ENCODE measurements around the gene STK11IP. TPM values are rescaled to one million over a fixed set of nuclear protein-coding genes. Genes with fewer than 3 reads are reported as not detected.

The STK11IP gene
- total RNA-seq, 1 experiment from 2014 or later: 45.0 TPM

DNA sequence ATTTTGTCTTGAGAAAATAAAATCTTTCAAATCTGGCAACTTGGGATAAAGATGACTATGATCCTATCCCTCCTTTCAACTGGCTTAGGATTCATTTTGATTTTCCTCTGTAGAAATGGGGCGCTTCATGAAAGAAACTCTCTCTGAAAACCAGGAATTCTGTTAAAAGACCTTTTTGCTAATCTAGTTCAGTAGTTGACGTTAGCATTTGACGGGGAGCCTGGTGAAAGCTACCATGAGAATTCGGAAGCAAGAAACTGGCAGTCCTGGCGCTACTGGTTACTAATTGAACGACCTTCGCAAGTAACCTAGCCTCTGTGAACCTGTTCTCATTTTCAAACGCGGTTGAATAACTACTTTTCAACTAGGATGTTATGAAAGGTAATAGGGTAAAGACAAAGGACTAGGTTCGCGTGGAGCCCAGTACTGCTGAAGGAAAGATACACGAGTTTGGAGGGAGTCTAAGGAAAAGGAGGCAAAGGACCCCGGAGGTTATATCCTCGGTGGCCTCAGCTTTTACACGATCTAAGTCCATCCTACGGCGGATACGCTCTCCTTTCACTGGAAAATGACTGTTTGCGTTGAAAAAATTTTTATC is 604 bp upstream of the STK11IP start:
- peaks cover 9% of the 10 kb centered on the region; the same call in 1 of the 2 replicates for H3K79me2 ChIP-seq (ENCODE audit: insufficient read depth, low read length)
- H2AFZ ChIP-seq (ENCODE audit: low read depth, low read length, poor library complexity, severe bottlenecking): no peak overlapping the region
- no peaks in the 10 kb centered on the region for H3K9me3 ChIP-seq (ENCODE audit: control insufficient read depth in 1 of 2, insufficient read depth in 1 of 2, low read depth in 1 of 2, low read length in 2 of 2)
- intact Hi-C loops (cut with micrococcal nuclease): no loop called here
- peak overlapping the region; percentile 86 for H3K27ac ChIP-seq (ENCODE audit: low read depth, low read length)
- H3K36me3 ChIP-seq (ENCODE audit: control insufficient read depth in 1 of 2, insufficient read depth in 2 of 2, low read length in 2 of 2): 0 out of 4 replicates have a peak, but pooled peaks cover 0 to 4% of the 10 kb centered on the region in 2 experiments
- CTCF ChIA-PET: interaction anchor here (0.8 to 1.0 kb wide), 2 partner anchors 37 to 56 kb away, joined by 3 to 4 read pairs; no protein-coding TSS in a partner anchor
- BruUV-seq (replicated peaks): TSS peak; percentile 90
- TF ChIP-seq JUND (IDR thresholded peaks at IDR 0.05): 0 out of 2 replicates have a peak, but pooled peaks have one; percentile 3
- no peak for TF ChIP-seq CEBPB (IDR thresholded peaks at IDR 0.05; ENCODE audit: low read depth)
- no peaks in the 10 kb centered on the region for H3K9me2 ChIP-seq (ENCODE audit: insufficient read depth)
- H3K27me3 ChIP-seq (ENCODE audit: insufficient read depth, low read length): no peaks in the 10 kb centered on the region
- RAD21 ChIA-PET (ENCODE audit: low non-redundant PET in 1 of 2, low total read pairs in 2 of 2, uncharacterized antibody in 2 of 2, unreplicated experiment in 2 of 2): interaction anchor here in 1 of 2 experiments (1.3 kb wide), 1 partner anchor 45 kb away, joined by 3 read pairs; no protein-coding TSS in a partner anchor
- ATAC-seq (peak; percentile 9; the same call in 1 of the 2 replicates), DNase-seq (ENCODE audit: low read depth, low spot score) (no peak)
- peaks cover 8 to 28% of the 10 kb centered on the region in 2 experiments; a peak in 3 of 4 replicates for H3K4me1 ChIP-seq (ENCODE audit: control insufficient read depth in 1 of 2, insufficient read depth in 2 of 2, low read length in 2 of 2)
- peak overlapping the region; percentile 94 to 95 for H3K4me3 ChIP-seq (replicated peaks in 1 of 2; ENCODE audit: low read depth in 1 of 2, low read length in 2 of 2)
- H3K4me2 ChIP-seq (ENCODE audit: low read length): peak overlapping the region; percentile 93
- no peaks in the 10 kb centered on the region for H4K20me1 ChIP-seq (ENCODE audit: insufficient read depth)
- POLR2A ChIA-PET: interaction anchor here (0.6 to 2.0 kb wide), 2 partner anchors 75 to 88 kb away, joined by 5 to 6 read pairs; no protein-coding TSS in a partner anchor
- H3K9ac ChIP-seq (ENCODE audit: low read length): peak overlapping the region; percentile 94

DNA sequence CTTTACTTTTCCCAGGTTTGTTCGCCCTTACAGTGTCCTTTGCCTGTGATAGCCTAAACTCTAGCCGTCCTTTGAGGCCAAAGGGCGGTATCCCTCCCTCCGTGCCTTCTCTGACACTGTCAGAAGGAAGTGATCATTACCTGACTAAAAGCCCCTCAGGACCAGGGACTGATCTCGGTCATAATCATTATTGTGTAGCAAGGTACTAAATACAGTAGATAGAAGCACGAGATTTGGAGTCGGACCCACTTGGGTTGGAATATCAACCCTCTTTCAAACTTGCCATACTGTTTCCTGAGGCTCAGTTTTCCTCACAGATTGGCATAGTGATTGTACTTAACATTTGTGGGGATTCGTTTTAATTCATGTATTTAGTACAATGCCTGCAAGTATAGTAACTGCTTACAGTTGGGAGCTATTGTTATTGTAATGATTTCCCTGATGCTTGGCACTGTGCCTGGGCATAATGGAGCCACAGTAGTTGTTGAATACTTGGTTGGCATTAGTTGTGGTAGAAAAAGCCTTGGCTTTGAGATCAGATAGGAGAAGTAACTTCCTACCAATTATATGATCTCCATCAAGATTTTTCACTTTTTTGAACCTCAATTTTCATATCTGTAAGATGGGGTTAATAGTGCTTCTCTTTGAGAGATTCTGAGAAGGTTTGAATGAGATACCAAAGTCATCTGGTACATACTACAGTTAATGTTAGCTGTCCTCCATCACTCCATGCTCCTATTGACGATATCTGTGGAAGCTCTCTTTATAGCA is 836 bp downstream of the STK11IP start:
- TSS peak; percentile 82 for BruUV-seq (replicated peaks)
- Histone ChIP-seq H3K4me1 (ENCODE audit: control insufficient read depth in 1 of 2, insufficient read depth in 2 of 2, low read length in 2 of 2) (peaks cover 8 to 28% of the 10 kb centered on the region in 2 experiments; a peak in 3 of 4 replicates), H3K9me2 (ENCODE audit: insufficient read depth) (no peaks in the 10 kb centered on the region), H3K27me3 (ENCODE audit: insufficient read depth, low read length) (no peaks in the 10 kb centered on the region), H3K36me3 (ENCODE audit: control insufficient read depth in 1 of 2, insufficient read depth in 2 of 2, low read length in 2 of 2) (0 out of 4 replicates have a peak, but pooled peaks cover 0 to 7% of the 10 kb centered on the region in 2 experiments), H4K20me1 (ENCODE audit: insufficient read depth) (no peaks in the 10 kb centered on the region), H3K27ac (ENCODE audit: low read depth, low read length) (peak overlapping the region; percentile 86), H3K4me2 (ENCODE audit: low read length) (peak overlapping the region; percentile 93), H2AFZ (ENCODE audit: low read depth, low read length, poor library complexity, severe bottlenecking) (peak overlapping the region; percentile 79), H3K79me2 (ENCODE audit: insufficient read depth, low read length) (peaks cover 9% of the 10 kb centered on the region; the same call in 1 of the 2 replicates), H3K4me3 (replicated peaks in 1 of 2; ENCODE audit: low read depth in 1 of 2, low read length in 2 of 2) (peak overlapping the region; percentile 94 to 95), H3K9me3 (ENCODE audit: control insufficient read depth in 1 of 2, insufficient read depth in 1 of 2, low read depth in 1 of 2, low read length in 2 of 2) (no peaks in the 10 kb centered on the region), H3K9ac (ENCODE audit: low read length) (peak overlapping the region; percentile 94)
- intact Hi-C loops (cut with micrococcal nuclease): loop anchor here (2.0 kb wide), 2 partner anchors 56 to 90 kb away; partner anchors contain the start of gene CHPF
- POLR2A ChIA-PET: interaction anchor here (2.0 kb wide), 1 partner anchor 87 kb away, joined by 6 read pairs; no protein-coding TSS in a partner anchor
- TF ChIP-seq POLR2A (IDR thresholded peaks at IDR 0.05; ENCODE audit: borderline replicate concordance, extremely low read depth, insufficient read depth, insufficient read length): peak; percentile 37
- no peak for TF ChIP-seq CEBPB (IDR thresholded peaks at IDR 0.05; ENCODE audit: low read depth)
- RAD21 ChIA-PET (ENCODE audit: low non-redundant PET in 1 of 2, low total read pairs in 2 of 2, uncharacterized antibody in 2 of 2, unreplicated experiment in 2 of 2): interaction anchor here (1.1 to 1.3 kb wide), 2 partner anchors 46 to 57 kb away, joined by 3 read pairs; no protein-coding TSS in a partner anchor
- CTCF ChIA-PET: interaction anchor here (0.9 to 1.0 kb wide), 2 partner anchors 57 to 103 kb away, joined by 3 read pairs; no protein-coding TSS in a partner anchor
- DNase-seq (ENCODE audit: low read depth, low spot score) (no peak), ATAC-seq (no peak)

Measured in HCT116 (cell line).